H7 (cell line): ENCODE data around the gene CERK. TPM values are rescaled to one million over a fixed set of nuclear protein-coding genes. Genes with fewer than 3 reads are reported as not detected.

ENCODE experiments used
- DNase-seq: peaks from one replicate; pipeline ENCODE4 v3.0.0; 2012
- H3K27me3 ChIP-seq: 2 replicates; pipeline ENCODE4 v1.6.0; 2011; ENCODE audit warnings: mild to moderate bottlenecking, low read length; ENCODE audit not compliant: control insufficient read depth, insufficient read depth
- H3K36me3 ChIP-seq: replicated peaks from 2 replicates; pipeline ENCODE4 v1.5.1; 2011; ENCODE audit warnings: low read length; ENCODE audit not compliant: control insufficient read depth, insufficient read depth
- H3K4me3 ChIP-seq: 2 replicates; pipeline ENCODE4 v1.5.1; 2011; ENCODE audit warnings: low read depth, mild to moderate bottlenecking, control low read depth, low read length, moderate library complexity; ENCODE audit not compliant: insufficient read depth
- total RNA-seq: library from RNA; depleted of rRNA; stranded (reverse); fragments of >200 nt; shearing (Covaris generic); gene quantifications from 2 replicates; pipeline ENCODE4 v1.2.3, GENCODE V29; 2014

The CERK gene
- total RNA-seq, 1 experiment from 2014 or later, result 54.8 TPM

GRCh38 chr22:46773076-46773475, 35.0 kb upstream of the CERK start:
- H3K36me3 ChIP-seq, result no peaks in the 10 kb centered on the region; the same call in 1 of the 2 replicates
- no peak overlapping the region for H3K4me3 ChIP-seq
- DNase-seq, result no peak
- H3K27me3 ChIP-seq, result no peaks in the 10 kb centered on the region

GRCh38 chr22:46770726-46771125, 32.7 kb upstream of the CERK start:
- H3K4me3 ChIP-seq, result no peak overlapping the region
- H3K27me3 ChIP-seq, result no peaks in the 10 kb centered on the region
- no peaks in the 10 kb centered on the region for H3K36me3 ChIP-seq
- no peak for DNase-seq

DNA sequence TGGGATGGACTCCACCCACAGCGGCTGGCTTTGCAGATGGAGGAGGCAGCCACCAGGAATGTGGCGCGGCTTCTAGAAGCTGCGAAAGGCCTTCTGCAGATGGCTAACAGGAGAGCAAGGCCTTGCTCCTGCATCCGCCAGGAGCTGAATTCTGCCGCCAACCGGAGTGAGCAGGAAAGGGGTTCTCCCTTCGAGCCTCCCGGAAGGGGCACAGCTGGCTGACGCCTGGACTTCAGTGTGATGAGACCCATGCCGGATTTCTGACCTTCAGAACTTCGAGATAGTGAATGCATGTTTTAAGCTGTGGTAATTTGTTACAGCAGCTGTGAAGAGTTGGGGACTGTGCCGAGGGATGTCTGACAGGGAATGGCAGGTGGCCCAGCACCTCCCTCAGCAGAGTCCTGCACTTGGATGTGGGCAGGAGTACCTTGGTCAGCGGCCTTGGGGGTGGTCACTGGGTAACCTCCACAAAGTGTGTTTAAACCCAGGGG, 32.1 kb upstream of the CERK start:
- H3K36me3 ChIP-seq, result no peaks in the 10 kb centered on the region
- H3K4me3 ChIP-seq, result no peak overlapping the region
- no peaks in the 10 kb centered on the region for H3K27me3 ChIP-seq
- no peak for DNase-seq

DNA sequence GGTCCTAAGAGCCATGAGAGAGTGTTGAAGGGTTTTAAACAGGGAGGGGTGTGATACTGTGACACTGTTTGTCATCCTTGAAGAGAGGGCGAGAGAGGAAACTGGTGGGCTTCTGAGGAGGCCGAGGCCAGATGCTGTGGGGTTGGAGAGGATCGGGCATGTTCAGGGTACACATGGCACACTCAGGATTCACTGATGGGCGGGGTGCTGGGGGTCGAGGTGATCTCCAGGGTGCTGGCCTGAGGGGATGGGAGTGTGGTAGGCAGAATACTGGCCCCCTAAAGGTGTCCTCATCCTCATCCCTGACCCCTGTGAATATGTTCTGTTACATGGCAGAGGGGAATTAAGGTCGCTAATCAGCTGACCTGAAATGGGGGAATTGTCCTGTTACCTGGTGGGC, 31.7 kb upstream of the CERK start:
- Histone ChIP-seq H3K36me3 (no peaks in the 10 kb centered on the region), H3K4me3 (no peak overlapping the region), H3K27me3 (no peaks in the 10 kb centered on the region)
- no peak for DNase-seq

DNA sequence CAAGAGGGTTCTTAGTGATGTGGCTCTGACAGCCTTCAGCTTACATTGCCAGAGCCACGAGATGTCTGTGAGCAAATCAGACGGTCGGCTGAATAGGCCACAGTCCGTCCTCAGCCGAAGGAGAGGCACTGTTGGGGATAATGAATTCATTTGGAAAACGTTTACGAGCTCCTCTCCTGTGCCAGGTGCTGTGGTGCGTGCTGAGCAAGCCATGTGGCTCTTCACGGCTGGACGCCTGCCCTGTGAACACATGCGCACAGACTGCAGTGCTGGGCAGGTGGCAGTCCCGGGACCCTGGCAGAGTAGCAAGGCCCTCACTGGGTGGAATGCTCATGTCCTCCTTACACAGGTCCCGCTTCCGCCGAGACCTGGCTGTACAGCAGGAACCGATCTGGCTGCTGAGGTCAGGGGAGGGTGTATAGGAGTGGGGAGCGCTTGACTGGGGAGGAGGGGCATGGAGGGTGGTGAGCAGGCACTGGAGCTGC, 31.2 kb upstream of the CERK start:
- DNase-seq, result no peak
- no peaks in the 10 kb centered on the region for H3K27me3 ChIP-seq
- H3K36me3 ChIP-seq, result no peaks in the 10 kb centered on the region
- H3K4me3 ChIP-seq, result no peak overlapping the region

DNA sequence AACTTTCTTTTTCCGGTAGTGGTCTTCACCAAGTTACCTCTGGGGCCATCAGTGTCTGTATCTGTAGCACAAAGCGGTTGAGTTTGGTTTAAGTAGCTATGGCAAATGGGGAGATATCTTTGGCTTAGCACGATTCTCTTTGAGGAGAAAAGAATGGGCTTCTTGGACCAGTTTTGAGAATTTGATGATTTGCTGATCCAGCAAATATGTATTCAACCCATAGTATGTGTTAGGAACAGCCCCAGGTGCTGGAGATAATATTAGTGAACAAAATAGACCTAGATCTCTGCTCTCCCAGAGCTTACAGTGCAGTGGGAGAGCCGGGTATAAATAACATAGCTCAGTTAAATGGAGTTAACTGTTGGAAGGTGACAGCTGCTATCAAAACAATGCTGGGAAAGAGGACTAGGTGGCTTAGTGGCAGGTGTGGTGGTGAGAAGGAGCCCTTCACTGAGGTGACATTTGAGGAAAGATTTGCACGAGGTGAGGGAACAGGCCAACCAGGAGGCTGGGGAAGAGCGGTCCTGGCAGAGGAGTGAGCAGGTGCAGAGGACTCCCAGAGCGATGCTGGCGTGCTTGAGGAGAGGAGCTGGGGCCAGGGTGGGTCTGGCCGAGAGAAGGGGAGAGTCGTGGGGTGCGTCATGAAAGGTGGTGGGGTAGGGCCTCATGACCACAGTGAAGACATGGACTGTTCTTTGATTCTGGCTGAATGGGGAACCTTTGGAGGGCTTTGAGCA, 29.4 kb upstream of the CERK start:
- no peak for DNase-seq
- H3K36me3 ChIP-seq, result no peaks in the 10 kb centered on the region
- no peak overlapping the region for H3K4me3 ChIP-seq
- H3K27me3 ChIP-seq, result no peaks in the 10 kb centered on the region

GRCh38 chr22:46766611-46767010, 28.6 kb upstream of the CERK start:
- Histone ChIP-seq H3K4me3 (no peak overlapping the region), H3K36me3 (no peaks in the 10 kb centered on the region), H3K27me3 (no peaks in the 10 kb centered on the region)
- no peak for DNase-seq

- Histone ChIP-seq H3K27me3 (no peaks in the 10 kb centered on the region), H3K4me3 (no peak overlapping the region), H3K36me3 (no peaks in the 10 kb centered on the region)
- DNase-seq, result no peak
These were observed 26.9 kb upstream of the CERK start for GRCh38 chr22:46764779-46765485.

- DNase-seq, result no peak
- no peak overlapping the region for H3K4me3 ChIP-seq
- no peaks in the 10 kb centered on the region for H3K27me3 ChIP-seq
- no peaks in the 10 kb centered on the region for H3K36me3 ChIP-seq
These were observed 26.2 kb upstream of the CERK start for GRCh38 chr22:46764140-46764680.

DNA sequence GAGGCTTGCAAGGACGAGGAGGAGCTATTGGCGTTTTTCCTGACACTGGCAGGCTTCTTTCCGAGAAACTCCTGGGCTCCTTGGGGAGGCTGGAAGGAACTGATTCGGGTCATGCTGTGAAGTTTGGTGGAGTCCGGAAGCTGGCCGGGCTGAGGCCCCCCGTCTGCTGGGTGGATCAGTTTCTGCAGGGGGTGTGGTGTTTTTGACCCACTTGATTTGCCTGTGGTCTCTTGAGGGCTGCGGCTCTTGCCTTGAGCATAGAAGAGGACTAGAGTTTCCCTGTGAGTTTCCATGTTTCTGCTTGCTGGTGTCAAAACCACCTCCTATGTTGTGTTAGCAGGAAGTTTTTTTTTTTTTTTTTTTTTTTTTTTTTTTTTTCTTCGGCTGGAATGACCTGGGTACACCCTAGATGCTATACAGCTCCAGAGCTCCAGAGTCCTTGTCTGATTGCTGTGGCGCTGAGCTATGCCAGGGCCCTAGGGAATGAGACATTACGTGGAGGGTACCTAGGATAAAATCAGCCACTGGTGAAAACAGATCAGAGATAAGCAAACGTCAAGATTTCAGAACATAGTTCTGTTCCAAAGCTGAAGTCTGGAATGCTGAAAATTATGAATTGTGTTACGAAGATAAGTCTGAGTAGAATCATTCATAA, 25.1 kb upstream of the CERK start:
- Histone ChIP-seq H3K36me3 (no peaks in the 10 kb centered on the region), H3K27me3 (no peaks in the 10 kb centered on the region), H3K4me3 (peak overlapping the region; percentile 82)
- DNase-seq, result no peak

DNA sequence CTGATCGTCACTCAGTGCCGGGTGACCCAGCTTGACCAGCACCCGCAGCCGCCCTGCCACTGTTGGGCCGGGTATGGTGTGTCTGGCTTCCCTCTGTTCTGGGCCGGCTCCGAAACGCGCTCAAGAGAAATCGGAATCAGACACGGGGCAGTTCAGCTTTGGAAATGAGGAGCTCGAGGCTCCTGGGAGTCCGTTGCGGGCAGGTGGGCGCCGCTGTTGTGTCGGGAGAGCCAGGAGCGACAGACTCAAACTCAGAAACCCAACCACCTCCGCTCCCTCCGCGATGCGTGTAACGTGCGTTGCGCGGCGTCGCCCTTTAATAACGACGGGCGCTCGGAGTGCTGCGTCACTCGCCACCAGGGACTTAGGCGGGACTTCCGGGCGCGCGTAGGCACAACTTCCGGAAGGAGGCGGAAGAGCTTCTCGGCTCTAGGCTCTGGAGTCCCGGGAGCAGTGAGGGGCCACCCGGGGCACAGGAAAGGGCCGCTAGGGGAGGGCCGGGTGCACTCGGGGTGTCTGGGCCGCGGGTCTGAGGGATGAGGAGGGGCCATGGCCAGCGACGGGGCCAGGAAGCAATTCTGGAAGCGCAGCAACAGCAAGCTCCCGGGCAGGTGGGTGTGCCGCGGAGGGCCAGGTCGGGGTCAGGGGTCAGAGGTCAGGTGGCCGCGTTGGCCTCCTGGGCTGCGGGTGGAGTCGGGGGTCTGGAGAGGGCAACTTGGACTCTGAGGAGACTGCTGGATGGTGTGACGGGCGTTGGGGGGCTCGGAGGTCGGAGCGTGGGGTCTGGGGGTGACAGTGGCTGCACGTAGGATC, 24.4 kb upstream of the CERK start, which contains the start of gene TBC1D22A:
TBC1D22A (plus strand) TSS at position 413 of the 813 bp plus-strand sequence; CDS start at position 550, 137 bp downstream.
- no peaks in the 10 kb centered on the region for H3K36me3 ChIP-seq
- peak within 1 kb of the TSS; percentile 82 for H3K4me3 ChIP-seq
- no peaks in the 10 kb centered on the region for H3K27me3 ChIP-seq
- DNase-seq, result peak; percentile 97

DNA sequence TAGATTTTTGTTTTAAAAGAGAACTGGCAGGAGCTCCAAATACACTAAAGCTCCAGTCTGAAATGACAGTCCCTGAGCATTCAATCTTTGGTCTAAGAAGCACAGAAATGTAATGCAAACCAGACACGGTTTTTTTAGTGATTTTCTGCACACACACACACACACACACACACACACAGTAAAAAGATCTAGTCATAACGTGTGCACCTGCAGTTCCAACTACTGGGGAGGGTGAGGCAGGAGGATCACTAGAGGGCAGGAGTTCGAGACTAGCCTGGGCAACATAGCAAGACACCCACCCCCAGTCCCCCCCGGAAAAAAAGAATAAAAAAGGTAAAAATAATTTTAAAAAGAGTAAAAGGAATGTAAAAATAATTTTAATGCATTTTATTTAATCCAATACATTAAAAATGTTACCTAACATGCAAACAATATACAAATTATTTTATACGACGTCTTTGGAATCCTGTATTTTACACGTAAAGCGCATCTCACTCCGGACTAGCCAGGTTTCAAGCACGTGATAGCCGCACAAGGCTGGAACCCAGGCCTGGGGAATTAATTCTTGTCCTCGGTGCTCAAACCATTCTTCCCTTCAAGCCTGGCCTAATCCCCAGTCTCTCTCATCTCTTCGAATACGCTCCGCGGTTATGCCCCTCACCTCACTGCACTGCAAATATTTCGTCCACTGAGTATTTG, 23.6 kb upstream of the CERK start:
- Histone ChIP-seq H3K27me3 (no peaks in the 10 kb centered on the region), H3K4me3 (peak overlapping the region; percentile 82), H3K36me3 (no peaks in the 10 kb centered on the region)
- no peak for DNase-seq

- DNase-seq, result no peak
- H3K4me3 ChIP-seq, result no peak overlapping the region
- no peaks in the 10 kb centered on the region for H3K36me3 ChIP-seq
- no peaks in the 10 kb centered on the region for H3K27me3 ChIP-seq
These were observed 23.0 kb upstream of the CERK start for GRCh38 chr22:46761017-46761416.
